ENCODE measurements around the gene ROCK2. TPM values are rescaled to one million over a fixed set of nuclear protein-coding genes. Genes with fewer than 3 reads are reported as not detected.

Gene ROCK2
- total RNA-seq: 84.5 TPM

DNA sequence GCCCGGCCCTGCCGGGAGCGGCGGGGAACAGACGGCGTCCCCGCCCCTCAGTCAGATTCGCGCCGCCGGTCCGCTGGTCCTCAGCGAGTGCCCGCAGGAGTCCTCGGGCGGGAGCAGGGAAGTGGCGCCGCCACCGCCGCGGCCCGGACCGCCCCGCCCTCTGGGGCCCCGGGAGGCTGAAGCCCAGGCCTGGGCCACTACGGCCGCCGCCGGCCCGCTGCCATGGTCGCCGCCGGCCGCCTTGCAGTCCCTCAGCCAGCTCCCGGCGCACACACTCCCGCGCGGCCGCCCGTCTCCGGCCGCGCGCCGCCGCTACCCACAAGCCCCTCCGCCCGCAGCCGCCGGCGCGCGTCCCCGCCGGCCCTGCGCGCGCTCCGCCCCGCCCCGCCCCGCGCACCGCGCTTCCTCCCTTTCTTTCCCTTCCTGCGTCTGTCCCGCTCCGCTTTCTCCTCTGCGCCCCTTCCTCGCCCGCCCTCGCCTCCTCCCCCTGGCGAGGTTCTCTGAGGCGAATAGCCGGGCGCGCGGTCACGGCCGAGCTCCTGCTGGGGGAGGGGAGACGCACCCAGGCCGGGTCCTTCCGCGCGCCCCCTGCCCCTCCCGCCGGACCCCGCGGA lies at the start of gene ROCK2:
Gene ROCK2 (minus strand): TSS at position 295 of the 614 bp plus-strand sequence. CDS start 500 bp downstream, outside the sequence.
- peak; percentile 90 for DNase-seq (ENCODE audit: low spot score)

DNA sequence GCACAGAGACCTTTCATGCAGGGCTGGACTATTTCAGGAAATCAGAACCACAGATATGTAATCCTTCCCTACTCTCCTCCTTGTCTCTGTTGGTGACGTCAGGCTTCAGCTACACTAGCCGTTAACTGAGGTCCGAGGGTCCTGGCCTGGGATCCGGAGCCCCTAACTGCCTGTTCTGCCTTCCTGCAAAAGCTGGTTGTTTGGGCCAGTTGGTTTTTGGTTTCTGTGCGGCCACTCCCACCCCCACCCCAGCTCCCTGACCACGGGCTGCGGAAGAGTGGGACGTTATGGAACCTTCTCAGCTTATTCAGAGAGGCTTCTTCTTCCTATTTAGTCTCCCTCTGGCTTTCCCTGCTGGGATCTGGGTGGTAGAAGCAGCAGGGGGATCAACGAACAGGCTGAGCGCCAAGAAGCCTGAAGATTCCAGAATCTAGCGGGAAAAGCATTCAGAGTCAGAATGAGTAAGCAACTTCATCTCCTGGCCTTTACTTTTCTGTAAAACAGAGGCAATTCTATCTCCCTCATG lies 49.3 kb upstream of the ROCK2 start:
- DNase-seq (ENCODE audit: low spot score): no peak

DNA sequence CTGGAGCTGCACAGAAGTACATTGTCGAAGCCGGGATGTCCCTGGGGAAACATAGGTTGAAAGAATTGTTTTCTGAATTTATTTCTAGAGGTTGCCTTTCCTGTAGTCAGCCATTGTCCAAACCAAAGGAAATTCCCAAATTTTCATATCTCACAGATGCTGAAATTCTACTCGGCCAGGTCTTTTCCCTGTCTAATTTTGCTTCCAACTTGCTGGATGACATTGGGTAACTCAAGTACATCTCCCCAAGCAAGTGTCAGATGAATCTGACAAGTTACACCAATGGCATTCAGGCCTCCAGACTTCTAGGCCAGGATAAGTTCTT lies 47.5 kb upstream of the ROCK2 start:
- no peak for DNase-seq (ENCODE audit: low spot score)

DNA sequence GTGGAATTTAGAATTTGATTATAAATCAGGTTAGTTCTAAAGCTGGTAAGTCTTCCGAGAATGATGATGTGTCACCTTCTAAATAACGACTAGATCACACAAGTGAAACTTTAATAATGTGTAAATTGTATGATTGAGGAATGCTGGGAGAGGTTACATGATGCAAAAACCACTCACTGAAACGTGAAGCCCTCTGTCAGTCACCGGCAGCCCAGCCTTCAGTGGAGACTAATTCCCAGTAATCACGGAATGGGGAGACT lies 45.9 kb upstream of the ROCK2 start:
- DNase-seq (ENCODE audit: low spot score): no peak

DNA sequence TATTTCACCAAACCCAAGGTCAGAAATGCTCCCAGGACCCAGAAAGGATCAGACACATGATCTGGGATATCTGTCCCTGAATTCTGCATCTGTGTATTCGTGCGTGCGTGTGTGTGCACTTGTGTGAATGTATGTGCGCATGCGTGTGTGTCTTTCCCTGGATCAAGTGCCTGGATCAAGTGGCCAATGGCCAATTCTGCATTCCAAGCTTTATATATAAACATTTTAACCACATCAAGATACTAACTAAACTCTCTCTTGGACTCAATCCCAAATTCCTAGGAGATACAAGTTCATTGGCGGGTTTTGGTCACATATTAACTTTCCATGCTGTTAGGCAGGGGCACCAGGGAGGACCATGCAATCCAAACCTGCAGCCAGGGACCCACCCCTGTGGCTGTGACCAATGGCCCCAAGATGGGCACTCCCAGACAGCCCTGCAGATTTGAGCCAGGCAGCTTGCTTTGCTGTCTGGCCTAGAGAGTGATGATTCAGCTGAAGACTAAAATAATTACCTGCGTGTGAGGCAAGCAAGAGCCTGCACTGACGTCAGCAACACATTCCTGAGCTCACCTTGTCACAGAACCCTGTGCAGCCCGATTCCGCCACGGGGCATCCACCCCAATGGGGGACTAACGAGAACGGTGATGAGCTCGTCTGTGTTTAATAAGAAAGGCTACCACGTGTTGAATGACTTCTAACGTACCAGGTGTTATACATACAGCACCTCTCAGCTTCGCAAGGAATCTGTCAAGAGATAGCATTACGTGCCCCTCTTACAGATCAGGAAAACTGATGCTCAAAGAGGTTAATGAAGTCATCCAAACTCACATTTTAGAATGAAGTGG lies 45.3 kb upstream of the ROCK2 start:
- no peak for DNase-seq (ENCODE audit: low spot score)

DNA sequence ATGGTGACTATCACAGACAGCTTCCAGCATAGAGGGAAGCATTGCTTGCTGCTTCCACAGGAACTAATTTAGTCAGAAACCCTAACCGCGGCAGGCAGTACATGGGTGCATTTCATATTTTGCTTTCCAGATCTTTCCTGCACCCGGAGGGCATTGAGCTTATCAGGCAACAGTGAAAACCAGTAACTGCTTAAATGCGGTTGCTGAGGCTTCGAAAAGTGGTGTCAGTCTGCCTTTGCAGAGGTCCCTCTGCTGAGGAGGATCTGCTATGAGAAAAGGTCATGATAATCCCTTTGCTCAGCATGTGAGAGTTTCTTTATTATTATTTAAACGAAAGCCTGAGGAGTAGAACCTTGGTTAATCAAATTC lies 44.6 kb upstream of the ROCK2 start:
- DNase-seq (ENCODE audit: low spot score): no peak

DNA sequence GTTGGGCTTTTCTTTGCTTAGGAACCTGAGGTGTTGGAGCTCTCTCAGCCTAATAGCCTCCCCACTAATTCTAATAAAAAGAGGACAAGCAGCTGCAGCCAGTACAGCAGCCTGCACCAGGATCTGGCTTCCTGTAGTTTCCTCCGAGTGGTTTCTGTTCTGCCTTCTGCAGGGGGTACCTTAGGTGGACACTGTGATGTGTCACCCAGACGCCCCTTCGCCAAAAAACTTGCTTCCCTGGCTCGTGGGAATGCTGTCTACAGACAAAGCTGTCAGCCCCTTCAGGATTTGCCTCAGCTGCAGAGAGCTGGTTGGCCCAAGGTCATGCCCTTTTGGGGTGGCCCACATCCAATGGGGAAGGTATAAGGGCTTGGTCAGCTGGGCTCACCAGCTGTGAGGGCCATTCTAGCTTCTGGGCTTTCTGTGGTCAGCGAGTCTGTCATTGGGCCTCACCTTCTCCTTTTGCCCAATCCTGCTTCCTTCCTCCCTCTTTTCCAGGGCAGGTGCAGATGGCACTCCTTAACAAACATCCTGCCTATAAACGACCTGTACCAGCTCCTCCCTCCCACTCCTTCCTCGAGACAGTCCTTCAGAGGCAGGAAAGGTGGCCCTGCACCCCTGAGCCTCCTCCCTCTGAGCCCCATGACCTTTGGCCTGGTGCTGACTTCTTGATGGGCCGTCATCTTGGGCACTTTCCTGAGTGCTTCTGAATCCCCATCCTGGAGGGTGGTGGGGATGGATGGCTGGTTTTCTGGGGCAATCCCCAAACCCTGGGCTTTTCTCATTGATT lies 44.0 kb upstream of the ROCK2 start:
- no peak for DNase-seq (ENCODE audit: low spot score)

DNA sequence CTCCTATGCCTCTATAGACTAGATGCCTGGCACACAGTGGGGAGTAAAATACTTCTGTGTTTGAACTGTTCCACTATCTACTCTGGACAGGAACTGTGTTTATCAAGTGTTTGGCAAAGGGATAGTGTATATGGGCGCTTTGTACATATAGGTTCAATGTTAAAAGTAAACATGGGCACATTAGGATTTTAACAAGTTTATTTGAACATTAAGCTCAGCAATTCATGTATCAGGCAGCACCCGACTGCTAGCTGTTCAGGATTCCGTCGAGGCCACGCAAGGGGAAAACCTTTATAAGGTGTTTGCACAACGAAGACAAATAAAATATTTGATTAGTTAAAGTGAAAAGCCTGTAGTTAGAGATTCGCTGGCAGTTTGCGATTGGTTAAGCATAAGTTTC lies 43.4 kb upstream of the ROCK2 start:
- DNase-seq (ENCODE audit: low spot score): no peak

DNA sequence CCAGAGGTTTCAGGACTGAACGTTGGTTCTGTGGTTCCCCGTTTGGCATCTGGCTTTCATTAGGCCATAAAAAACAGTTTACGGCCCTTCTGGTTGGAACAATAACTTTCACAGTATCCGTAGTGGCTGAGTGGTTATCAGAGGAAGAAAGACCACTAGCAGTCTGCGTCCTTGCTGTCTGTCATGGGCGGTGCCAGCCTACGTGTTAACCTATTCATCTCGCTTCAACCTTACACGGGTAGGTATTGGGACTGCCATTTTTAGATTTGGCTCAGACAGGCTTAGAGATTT lies 42.6 kb upstream of the ROCK2 start:
- no peak for DNase-seq (ENCODE audit: low spot score)

DNA sequence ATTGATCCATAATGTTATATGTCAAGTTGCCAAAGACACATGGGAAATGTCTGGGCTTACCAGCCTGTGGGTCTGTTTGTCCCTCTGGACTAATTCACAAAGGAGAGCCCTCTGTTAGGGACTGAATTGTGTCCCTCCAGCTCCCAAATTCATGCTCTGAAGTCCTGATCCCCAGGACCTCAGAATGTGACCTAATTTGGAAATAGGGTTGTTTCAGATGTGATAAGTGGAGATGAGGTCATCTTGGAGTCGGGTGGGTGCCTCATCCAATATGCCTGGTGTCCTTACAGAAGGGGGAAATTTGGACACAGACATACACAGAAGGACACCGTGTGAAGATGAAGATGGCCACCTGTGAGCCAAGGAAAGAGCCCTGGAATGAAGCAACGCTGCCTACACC lies 41.4 kb upstream of the ROCK2 start:
- DNase-seq (ENCODE audit: low spot score): no peak

DNA sequence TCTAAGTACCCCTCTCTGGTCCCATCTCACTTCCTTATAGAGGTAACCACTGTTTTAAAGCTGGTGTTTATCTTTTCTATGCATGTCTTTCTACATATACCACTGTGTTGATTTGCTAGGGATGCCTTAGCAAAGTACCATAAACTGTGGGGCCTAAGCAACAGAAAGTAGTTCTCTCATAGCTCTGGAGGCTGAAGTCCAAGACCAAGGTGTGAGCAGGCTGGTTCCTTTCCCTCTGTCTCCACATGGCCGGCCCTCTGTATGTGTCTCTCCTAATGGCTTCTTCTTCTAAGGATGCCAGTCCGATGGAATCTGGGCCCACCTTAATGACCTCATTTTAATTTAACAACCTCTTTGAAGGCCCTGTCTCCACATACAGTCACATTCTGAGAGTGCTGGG lies 40.8 kb upstream of the ROCK2 start:
- DNase-seq (ENCODE audit: low spot score): no peak

DNA sequence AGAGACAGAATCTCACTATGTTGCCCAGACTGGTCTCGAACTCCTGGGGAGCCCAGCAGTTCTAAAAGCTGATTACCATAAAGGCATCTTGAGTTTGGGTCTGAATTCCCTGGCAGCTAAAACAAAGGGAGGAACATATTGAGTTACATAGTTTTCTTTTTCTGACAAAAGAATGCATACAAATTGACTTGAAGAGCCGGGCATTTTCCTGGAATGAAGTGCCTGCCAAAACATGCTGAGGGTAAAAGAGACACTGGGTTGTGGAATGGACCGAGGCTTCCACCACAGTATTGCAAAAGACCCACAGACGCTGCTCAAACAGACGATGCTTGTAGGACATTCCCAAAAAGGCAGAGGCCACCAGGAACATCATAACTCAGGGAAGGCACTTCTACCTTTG lies 35.1 kb upstream of the ROCK2 start:
- no peak for DNase-seq (ENCODE audit: low spot score)

DNA sequence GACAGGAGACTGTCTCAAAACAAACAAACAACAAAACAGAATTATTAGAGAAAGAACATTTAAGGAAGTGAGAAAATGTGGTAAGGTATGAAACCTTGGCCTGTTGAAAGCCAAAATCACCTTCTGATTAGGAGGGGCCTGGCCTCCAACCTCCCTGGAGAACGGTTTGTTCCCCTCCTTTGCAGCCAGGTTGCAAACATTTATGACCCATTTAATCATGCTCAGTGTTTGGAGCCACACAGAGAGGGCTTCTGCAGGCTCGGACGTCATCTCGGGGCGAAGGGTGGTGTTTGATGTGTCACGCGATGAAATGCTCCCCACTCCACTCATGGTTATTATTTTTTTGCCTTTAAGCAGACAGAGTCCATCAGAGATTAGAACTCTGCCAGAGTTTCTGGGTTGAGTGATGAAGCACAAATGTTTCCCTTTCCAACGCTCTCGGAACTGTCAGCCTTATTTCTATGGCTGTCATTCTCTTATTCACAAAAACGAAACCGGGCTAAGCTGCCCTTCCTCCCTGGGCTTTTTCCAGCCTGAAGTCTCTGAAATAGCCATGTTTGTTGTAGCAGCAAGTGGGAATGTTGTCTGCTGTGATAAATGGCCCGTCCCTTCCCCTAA lies 33.6 kb upstream of the ROCK2 start:
- no peak for DNase-seq (ENCODE audit: low spot score)

DNA sequence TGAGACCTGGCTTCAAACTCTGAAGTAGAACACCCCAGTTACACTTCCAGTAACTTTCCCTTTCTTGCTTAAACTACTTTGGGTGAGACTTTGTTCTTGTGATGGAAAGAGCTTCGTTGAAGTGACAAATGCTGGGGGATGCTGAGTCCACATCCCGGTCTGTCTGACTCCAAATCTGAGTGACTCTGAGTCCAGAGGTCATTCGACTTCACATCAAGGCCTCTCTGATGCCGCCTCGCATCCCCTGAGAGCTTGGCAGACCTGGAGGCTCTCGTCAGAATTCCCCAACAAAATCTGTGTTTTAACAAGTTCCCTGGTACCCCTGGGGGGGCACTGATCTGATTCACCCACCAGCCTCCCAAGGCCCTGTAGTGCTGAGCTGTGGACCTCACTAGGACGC lies 31.6 kb upstream of the ROCK2 start:
- DNase-seq (ENCODE audit: low spot score): no peak

DNA sequence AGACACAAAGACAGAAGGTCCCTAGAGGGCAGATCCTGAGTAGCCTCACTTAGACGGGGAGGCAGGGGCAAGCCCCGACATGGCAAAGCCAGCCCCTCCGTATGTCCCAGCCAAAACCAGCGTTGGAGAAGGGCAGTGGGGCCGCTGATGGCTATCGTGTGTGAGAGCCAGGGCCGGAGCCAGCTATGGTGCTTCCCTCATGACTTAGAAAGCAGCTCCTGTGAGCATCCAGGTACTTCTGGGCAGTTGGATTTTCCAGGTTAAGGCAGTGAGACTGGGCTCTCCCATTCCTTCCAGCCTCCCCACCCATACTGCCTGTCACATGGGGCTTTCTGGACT lies 31.2 kb upstream of the ROCK2 start:
- DNase-seq (ENCODE audit: low spot score): no peak

DNA sequence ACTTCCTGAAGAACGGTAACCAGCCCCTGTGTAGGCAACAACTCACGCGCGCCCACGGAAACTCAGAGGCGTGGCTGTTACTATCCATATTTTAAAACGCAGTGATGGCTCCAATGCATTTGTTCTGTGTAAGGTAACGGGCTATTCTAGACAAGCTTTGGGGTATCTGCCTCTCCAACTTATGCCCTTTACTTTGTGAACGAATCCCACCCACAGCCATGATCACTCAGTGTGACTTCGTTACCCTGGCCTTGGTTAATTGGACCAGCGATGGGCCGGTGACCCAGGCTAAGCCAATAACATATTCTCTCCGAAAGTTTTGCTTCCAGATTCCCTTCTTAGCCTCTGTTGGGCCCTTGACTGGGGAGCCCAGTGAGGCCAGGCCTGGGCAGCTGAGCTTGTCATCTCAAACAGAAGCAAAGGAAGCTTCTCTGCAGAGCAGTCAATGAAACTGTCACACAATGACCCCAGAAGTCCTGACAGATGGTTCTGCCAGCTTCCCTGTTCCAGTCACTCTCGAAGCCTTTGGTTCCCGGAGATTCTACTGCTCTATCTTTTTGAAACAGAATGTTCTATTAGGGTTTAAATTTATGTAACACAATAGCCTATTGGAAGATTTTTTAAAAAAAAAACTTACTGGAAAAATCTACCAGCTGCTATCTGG lies 30.7 kb upstream of the ROCK2 start:
- no peak for DNase-seq (ENCODE audit: low spot score)

DNA sequence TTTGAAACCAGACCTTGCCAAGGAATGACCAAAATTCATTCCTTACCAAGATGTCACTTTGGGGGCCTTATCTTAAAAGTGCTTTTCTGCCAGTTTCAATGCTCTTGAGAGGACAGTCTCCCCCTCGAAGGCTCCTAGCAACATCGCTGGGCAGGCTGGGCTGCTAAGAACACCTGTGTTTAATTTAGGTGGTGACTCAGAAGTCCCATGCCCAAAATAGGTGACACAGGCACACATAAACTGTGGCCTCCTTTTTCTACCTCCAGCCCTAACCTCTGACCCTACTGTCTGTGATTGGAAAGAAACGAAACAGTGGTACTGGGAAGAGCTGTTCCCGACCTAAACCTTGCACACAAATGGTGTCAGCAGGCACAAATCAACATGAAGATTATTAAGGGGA lies 28.7 kb upstream of the ROCK2 start:
- DNase-seq (ENCODE audit: low spot score): no peak

DNA sequence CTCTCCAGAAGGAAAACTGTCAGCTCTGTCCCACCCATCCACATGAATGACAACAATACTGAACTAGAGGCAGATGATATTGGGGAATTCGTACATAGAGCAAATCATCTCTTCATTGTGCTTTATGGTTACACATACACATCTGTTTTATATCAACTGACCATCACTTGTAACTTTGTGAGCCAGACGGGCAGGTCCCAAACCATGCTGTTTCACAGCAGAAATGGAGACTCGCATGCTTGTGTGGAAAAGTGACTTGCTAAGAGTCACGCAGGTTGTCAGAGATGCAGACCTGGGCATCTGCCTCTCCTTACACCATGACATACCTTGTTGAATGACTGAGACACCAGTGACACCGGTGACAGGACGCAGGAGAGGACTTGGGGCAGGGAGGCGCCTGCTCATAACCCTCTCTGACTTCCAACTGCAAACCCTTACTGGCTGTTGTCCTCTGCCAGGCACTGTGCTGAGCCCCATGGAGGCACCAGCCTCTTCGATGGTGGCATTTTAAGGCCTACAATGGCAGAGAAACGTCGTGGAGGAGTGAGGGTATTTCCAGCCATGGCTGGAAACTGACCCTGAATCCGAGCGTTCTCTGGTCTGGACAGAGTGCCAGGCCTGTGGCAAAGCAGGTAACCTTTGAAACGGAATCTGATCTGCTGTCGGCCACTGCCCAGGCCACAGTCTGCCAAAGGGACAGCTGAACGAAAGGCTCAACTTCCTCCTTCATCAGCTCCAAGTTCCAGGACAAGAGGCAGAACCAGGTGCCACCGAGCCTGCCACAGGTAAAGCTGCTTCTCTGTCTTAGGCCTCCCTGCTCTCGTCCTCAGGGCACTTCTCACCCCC lies 26.9 kb upstream of the ROCK2 start:
- no peak for DNase-seq (ENCODE audit: low spot score)

DNA sequence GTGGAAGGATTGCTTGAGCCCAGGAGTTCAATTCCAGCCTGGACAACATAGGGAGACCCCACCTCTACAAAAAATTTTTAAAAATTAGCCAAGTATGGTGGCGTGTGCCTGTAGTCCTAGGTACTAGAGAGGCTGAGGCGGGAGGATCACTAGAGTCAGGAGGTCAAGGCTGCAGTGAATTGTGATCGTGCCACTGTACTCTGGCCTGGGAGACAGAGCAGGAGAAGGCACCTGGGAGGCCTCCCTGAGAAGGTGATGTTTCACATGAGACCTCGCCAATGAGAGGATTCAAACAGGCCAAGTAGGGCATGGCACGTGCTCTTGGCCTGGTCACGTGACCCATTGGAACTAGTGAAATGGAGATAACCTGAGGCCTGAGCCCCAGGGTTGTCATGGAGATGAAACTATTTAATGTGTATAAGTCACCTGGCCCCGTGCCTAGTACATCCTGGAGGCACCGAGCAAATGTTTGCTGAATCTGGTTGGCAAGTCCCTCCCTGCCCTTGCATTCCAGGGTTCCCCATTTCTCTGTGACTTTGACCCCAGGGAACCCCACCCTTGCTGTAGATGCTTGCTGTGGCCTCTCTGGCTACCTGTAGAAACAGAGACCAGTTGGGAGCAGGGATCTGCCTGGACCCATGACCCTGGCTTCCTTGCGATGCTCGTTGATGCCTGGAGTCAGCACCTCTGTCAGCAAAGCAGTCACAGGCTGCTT lies 26.1 kb upstream of the ROCK2 start:
- DNase-seq (ENCODE audit: low spot score): peak; percentile 85

DNA sequence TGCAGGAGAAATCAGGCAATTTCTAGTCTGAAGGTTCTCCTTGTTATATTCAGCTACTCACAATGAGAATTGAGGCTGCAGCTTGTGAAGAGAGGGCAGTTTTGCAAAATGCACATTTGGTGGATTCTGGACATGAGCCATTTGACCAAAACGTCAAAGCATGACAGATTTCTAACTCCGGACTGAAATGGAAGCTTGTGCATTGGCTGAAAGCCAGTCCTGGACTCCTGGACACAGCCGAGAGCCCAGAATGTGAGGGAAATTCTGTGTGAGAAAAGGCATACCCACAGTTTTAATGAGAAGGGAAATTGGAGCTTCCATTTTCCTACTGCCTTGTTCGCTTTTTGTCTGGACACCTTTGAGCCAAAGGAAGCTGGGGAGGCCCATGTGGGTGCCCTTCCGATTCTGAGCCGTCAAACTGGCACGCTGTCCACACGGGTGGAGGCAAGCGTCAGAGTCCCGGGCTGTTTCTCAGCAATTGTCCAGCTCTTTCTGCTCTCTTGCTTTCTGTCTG lies 23.7 kb upstream of the ROCK2 start:
- no peak for DNase-seq (ENCODE audit: low spot score)
